HEK293T (cell line): ENCODE data around the gene RRP8.

Experiments
- ARNT ChIP-seq: fragments of 450-650 bp; IDR thresholded peaks from 2 replicates; pipeline ENCODE4 v1.6.1; 2017; ENCODE audit warnings: mild to moderate bottlenecking
- BHLHE40 ChIP-seq: fragments of 450-650 bp; IDR thresholded peaks from 2 replicates; pipeline ENCODE4 v1.6.1; 2016; ENCODE audit warnings: mild to moderate bottlenecking, moderate library complexity, borderline replicate concordance
- ELF4 ChIP-seq: fragments of 450-650 bp; IDR thresholded peaks from 2 replicates; pipeline ENCODE4 v1.6.1; 2017; ENCODE audit warnings: antibody characterized with exemption
- FOXA1 ChIP-seq: fragments of 450-650 bp; IDR thresholded peaks from 2 replicates; pipeline ENCODE4 v1.6.1; 2016; ENCODE audit warnings: mild to moderate bottlenecking
- FOXK2 ChIP-seq: fragments of 450-650 bp; IDR thresholded peaks from 2 replicates; pipeline ENCODE4 v1.6.1; 2016; ENCODE audit warnings: mild to moderate bottlenecking
- FOXM1 ChIP-seq: fragments of 450-650 bp; IDR thresholded peaks from 2 replicates; pipeline ENCODE4 v1.6.1; 2017; ENCODE audit warnings: mild to moderate bottlenecking, borderline replicate concordance
- L3MBTL2 ChIP-seq: fragments of 450-650 bp; conservative IDR thresholded peaks from 2 replicates; pipeline ENCODE4 v1.6.1; 2016; ENCODE audit warnings: mild to moderate bottlenecking
- LEF1 ChIP-seq: fragments of 450-650 bp; IDR thresholded peaks from 2 replicates; pipeline ENCODE4 v1.6.1; 2017; ENCODE audit warnings: mild to moderate bottlenecking, borderline replicate concordance
- SP1 ChIP-seq: fragments of 450-650 bp; IDR thresholded peaks from 2 replicates; pipeline ENCODE4 v1.6.1; 2017
- SUZ12 ChIP-seq: fragments of 450-650 bp; IDR thresholded peaks from 2 replicates; pipeline ENCODE4 v1.6.1; 2016; ENCODE audit warnings: mild to moderate bottlenecking
- TARDBP ChIP-seq: fragments of 450-650 bp; IDR thresholded peaks from 2 replicates; pipeline ENCODE4 v1.6.1; 2016
- ZNF384 ChIP-seq: fragments of 450-650 bp; IDR thresholded peaks from 2 replicates; pipeline ENCODE4 v1.6.1; 2016
- TF ChIP-seq, protein P1 (sequence below): fragments of 450-650 bp; IDR thresholded peaks from 2 replicates; pipeline ENCODE4 v1.6.1; 2016

- no peak for TF ChIP-seq SP1
- no peak for TF ChIP-seq FOXM1
- TF ChIP-seq, protein P1, sequence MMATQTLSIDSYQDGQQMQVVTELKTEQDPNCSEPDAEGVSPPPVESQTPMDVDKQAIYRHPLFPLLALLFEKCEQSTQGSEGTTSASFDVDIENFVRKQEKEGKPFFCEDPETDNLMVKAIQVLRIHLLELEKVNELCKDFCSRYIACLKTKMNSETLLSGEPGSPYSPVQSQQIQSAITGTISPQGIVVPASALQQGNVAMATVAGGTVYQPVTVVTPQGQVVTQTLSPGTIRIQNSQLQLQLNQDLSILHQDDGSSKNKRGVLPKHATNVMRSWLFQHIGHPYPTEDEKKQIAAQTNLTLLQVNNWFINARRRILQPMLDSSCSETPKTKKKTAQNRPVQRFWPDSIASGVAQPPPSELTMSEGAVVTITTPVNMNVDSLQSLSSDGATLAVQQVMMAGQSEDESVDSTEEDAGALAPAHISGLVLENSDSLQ = no peak
- no peak for TF ChIP-seq TARDBP
- TF ChIP-seq FOXA1 = no peak
- TF ChIP-seq ZNF384 = no peak
- no peak for TF ChIP-seq SUZ12
- TF ChIP-seq L3MBTL2 = no peak
- no peak for TF ChIP-seq LEF1
- no peak for TF ChIP-seq ELF4
- TF ChIP-seq ARNT = no peak
- no peak for TF ChIP-seq BHLHE40
- no peak for TF ChIP-seq FOXK2
Observed at GRCh38 chr11:6629573-6629891, 26.1 kb upstream of the RRP8 start.
